Lung (tissue), 12 donors: ENCODE results near the gene PPIL4. TPM values are rescaled to one million over a fixed set of nuclear protein-coding genes. Genes with fewer than 3 reads are reported as not detected.
"Not testable (repeated sequence)": the region's sequence is repeated elsewhere in the genome, so short reads cannot be mapped to it uniquely, and the experiment has no call there.

ENCODE experiments used
- ATAC-seq: fragments of 200-7000 bp; cut with Tn5 transposase; one replicate; pipeline ENCODE4 v1.9.1; 2020; ENCODE audit warnings: moderate number of reproducible peaks; ENCODE audit not compliant: insufficient read depth, low FRiP score
- DNase-seq, 3 donors: peaks; one replicate each; pipeline ENCODE4 v3.0.0-alpha.2; 2013 to 2017
- H3K27ac ChIP-seq, 2 donors: one replicate each; pipeline ENCODE4 v1.5.1; 2013; ENCODE audit warnings: mild to moderate bottlenecking in 2 of 2, moderate library complexity in 2 of 2, control low read depth in 1 of 2, inconsistent platforms in 1 of 2, low read depth in 1 of 2, low read length in 1 of 2
- H3K27me3 ChIP-seq, 3 donors: one replicate each; pipeline ENCODE4 v1.5.1; 2013; ENCODE audit warnings: low read length in 2 of 3; ENCODE audit not compliant: control insufficient read depth in 3 of 3, insufficient read depth in 3 of 3
- H3K36me3 ChIP-seq, 4 donors: one replicate each; pipeline ENCODE4 v1.5.1; 2013; ENCODE audit warnings: low read length in 4 of 4, mild to moderate bottlenecking in 1 of 4, moderate library complexity in 1 of 4; ENCODE audit not compliant: control insufficient read depth in 4 of 4, insufficient read depth in 4 of 4
- H3K4me1 ChIP-seq, 5 donors: one replicate each; pipeline ENCODE4 v1.5.1; 2013; ENCODE audit warnings: low read length in 5 of 5, mild to moderate bottlenecking in 2 of 5, moderate library complexity in 1 of 5; ENCODE audit not compliant: control insufficient read depth in 5 of 5, insufficient read depth in 5 of 5
- H3K4me3 ChIP-seq: one replicate; pipeline ENCODE4 v1.5.1; 2013; ENCODE audit warnings: mild to moderate bottlenecking, control low read depth, moderate library complexity
- H3K9ac ChIP-seq, 2 donors: one replicate each; pipeline ENCODE4 v1.5.1; 2013; ENCODE audit warnings: low read length in 2 of 2, control low read depth in 1 of 2; ENCODE audit not compliant: insufficient read depth in 1 of 2
- H3K9me3 ChIP-seq, 4 donors: one replicate each; pipeline ENCODE4 v1.5.1; 2013; ENCODE audit warnings: low read length in 3 of 4, mild to moderate bottlenecking in 1 of 4, moderate library complexity in 1 of 4; ENCODE audit not compliant: control insufficient read depth in 4 of 4, insufficient read depth in 3 of 4
- CTCF ChIP-seq: IDR thresholded peaks from 2 replicates; pipeline ENCODE4 v1.5.1; 2012; ENCODE audit warnings: mild to moderate bottlenecking; ENCODE audit errors: control extremely low read depth, extremely low read depth
- WGBS, 2 donors: extraction: QIAGEN DNeasy Blood & Tissue Kit; methylation state at CpG; one replicate each; pipeline ENCODE4 v1.1.7; 2013; 5-methylcytosine and 5-hydroxymethylcytosine counted together
- polyA plus RNA-seq, 2 donors: library from polyadenylated mRNA; stranded (reverse); fragments of 200-250 nt; gene quantifications; one replicate each; pipeline ENCODE4 v1.2.1, GENCODE V29; 2013
- total RNA-seq, 2 donors: library from RNA; depleted of rRNA in 1 of 2; stranded (reverse); fragments of >200 nt in 1 of 2; gene quantifications; one replicate each; pipeline ENCODE4 v1.2.1, GENCODE V29; 2014 to 2021
- donor health status: control.
- donor health status: control.
- donor health status: Bipolar disorder and iron deficiency.
- donor health status: healthy.
- donor health status: DM: yes; HTN: yes; CAD: no.

Gene PPIL4
- total and polyA plus RNA-seq, 4 donors: 15.7 to 52.3 (median 21.9) TPM

- not testable (repeated sequence) for ATAC-seq, H3K4me1 ChIP-seq, H3K27me3 ChIP-seq, DNase-seq, H3K9ac ChIP-seq, H3K27ac ChIP-seq, H3K9me3 ChIP-seq, H3K36me3 ChIP-seq, H3K4me3 ChIP-seq
- 81 to 97% methylated on average over 11 of the region's 11 CpGs for WGBS, 2 donors
These were observed 50.4 kb downstream of the PPIL4 start for GRCh38 chr6:149495349-149496016.

- not testable (repeated sequence) for H3K4me1 ChIP-seq, ATAC-seq, H3K27ac ChIP-seq, DNase-seq, H3K36me3 ChIP-seq, H3K4me3 ChIP-seq, H3K27me3 ChIP-seq, H3K9me3 ChIP-seq, H3K9ac ChIP-seq
- WGBS, 2 donors: 86 to 91% methylated on average over 4 of the region's 4 CpGs
These were observed 51.0 kb downstream of the PPIL4 start for GRCh38 chr6:149494810-149495209.

- no peaks in the 10 kb centered on the region for H3K27me3 ChIP-seq
- no peak for TF ChIP-seq CTCF
- H3K36me3 ChIP-seq: no peaks in the 10 kb centered on the region
- 76 to 84% methylated on average over 7 of the region's 7 CpGs for WGBS, 2 donors
- ATAC-seq (no peak), DNase-seq (no peak)
- H3K9ac ChIP-seq: no peak overlapping the region
- H3K4me3 ChIP-seq: no peak overlapping the region
- H3K4me1 ChIP-seq: no peaks in the 10 kb centered on the region
- no peaks in the 10 kb centered on the region for H3K9me3 ChIP-seq
- H3K27ac ChIP-seq: no peak overlapping the region
These were observed 52.0 kb downstream of the PPIL4 start for GRCh38 chr6:149493761-149494320.

GRCh38 chr6:149492798-149493343 lies 53.0 kb downstream of the PPIL4 start:
- whole genome bisulfite sequencing, 2 donors: 87 to 91% methylated on average over 4 of the region's 4 CpGs
- Histone ChIP-seq H3K4me1 (no peaks in the 10 kb centered on the region), H3K9ac (no peak overlapping the region), H3K36me3 (no peaks in the 10 kb centered on the region), H3K4me3 (no peak overlapping the region), H3K27me3 (no peaks in the 10 kb centered on the region), H3K27ac (no peak overlapping the region), H3K9me3 (no peaks in the 10 kb centered on the region)
- TF ChIP-seq CTCF: no peak
- ATAC-seq (no peak), DNase-seq (no peak)
